GM15510 (cell line): ENCODE results near the gene ZBTB5.

Experiments used
- POLR2A ChIP-seq: IDR thresholded peaks from 3 replicates; pipeline ENCODE4 v1.6.1; 2011; ENCODE audit warnings: borderline replicate concordance; ENCODE audit not compliant: insufficient read length; ENCODE audit errors: extremely low read depth

ZBTB5 gene

DNA sequence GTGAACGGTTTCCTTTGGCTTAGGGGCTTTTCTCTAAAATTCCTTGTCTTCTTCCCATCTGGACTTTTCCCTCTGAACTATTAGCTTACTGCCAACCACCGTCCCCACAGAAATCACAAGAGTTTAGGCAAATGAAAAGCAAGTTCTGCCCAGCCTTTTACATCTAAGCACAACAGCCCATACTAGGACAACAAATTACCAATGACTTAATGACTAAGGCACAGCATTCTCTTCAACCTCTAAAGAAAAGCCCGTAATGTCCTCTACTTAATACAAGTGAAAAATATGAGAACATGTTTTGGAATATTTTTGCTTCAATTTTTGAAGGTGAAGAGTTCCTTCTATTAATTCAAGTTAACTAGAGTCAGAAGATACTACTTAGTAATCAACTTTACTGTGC, 1.2 kb downstream of the ZBTB5 start:
- TF ChIP-seq POLR2A: no peak

DNA sequence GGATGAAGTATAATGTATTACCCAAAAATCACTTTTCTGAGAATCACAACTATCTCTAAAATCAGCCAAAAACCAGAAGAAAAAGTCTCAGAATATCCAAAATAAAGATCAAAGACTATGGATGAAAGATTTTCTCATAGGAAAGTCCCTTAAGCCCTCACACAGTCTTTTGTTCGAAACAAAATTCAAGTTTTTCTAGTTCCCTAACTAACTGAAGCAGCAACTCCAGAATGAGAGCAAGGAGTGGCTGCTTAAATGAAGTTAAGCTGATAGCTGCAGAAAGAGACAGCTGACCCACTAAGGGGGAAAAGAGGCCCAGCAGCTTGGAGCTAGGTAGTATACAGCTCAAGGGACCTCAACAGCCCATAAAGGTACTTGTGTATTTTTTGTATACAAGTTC, 8.4 kb downstream of the ZBTB5 start:
- no peak for TF ChIP-seq POLR2A

DNA sequence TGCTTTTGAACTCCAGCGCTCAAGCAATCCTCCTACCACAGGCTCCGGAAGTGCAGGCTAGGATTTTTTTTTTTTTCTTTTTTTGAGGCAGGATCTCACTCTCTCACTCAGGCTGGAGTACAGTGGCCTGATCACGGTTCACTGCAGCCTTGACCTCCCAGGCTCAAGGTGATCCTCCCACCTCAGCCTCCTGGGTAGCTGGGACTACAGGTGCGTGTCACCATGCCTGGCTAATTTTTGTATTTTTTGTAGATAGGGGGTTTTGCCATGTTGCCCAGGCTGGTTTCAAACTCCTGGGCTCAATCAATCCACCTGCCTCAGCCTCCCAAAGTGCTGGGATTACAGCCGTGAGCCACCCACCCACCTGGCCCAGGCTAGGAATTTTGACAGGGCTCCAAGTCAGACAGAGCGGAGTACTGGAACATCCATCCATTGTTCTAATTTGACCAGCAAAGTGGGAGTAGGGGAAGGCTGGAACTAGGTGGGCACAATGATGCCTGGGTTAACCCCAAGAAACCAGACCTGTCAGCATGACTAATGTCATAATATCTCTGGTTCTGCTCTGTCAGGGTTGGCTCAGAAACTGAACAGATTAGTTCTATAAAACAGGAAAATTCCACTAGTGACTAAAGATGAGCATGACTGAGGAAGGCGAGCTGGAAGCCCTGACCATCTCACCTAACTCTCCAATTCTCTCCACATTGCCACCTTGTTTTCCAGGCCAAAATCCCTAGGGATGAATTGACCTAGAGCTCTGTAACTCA, 9.2 kb downstream of the ZBTB5 start:
- TF ChIP-seq POLR2A: no peak

GRCh38 chr9:37454238-37454637, 11.0 kb downstream of the ZBTB5 start:
- no peak for TF ChIP-seq POLR2A

DNA sequence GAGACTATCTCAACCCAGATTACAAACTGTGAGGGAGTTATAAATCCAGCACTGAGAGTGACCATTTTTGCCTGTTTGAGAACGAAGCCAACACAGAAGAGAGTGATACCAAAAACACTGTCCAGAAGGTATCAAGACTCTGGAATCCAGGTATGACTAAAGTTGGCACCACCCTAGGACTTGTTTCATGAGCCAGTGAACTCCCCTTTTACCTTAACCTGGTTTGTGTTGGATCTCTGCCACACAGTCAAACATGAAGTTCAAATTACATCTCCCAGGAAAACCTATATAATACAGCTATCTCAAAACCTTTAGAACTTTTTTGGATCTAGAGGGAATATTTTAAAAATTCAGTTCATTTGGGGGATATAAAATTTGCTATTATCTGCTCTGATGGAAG, 11.4 kb downstream of the ZBTB5 start:
- TF ChIP-seq POLR2A: no peak

- no peak for TF ChIP-seq POLR2A
These were observed 12.6 kb downstream of the ZBTB5 start for GRCh38 chr9:37452611-37453010.

- TF ChIP-seq POLR2A: no peak
These were observed 13.6 kb downstream of the ZBTB5 start for GRCh38 chr9:37451628-37452027.

GRCh38 chr9:37449862-37450632, 15.2 kb downstream of the ZBTB5 start:
- no peak for TF ChIP-seq POLR2A

- TF ChIP-seq POLR2A: no peak
These were observed 18.1 kb downstream of the ZBTB5 start for GRCh38 chr9:37447111-37447510.

- no peak for TF ChIP-seq POLR2A
These were observed 18.8 kb downstream of the ZBTB5 start for GRCh38 chr9:37446401-37446800.

DNA sequence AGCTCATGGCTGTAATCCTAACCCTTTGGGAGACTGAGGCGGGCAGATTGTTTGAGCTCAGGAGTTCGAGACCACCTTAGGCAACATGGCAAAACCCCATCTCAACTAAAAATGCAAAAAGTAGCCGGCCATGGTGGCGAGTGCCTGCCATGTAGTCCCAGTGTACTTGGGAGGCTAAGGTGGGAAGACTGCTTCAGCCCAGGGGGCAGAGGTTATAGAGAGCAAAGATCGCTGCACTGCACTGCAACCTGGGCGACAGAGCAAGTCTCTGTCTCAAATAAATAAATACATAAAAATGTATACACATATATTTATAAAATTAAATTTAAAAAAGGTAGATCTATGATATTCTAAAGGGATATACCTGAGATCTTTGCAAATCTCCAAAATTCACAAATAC, 19.4 kb downstream of the ZBTB5 start:
- TF ChIP-seq POLR2A: no peak

GRCh38 chr9:37444890-37445289, 20.4 kb downstream of the ZBTB5 start:
- no peak for TF ChIP-seq POLR2A

- no peak for TF ChIP-seq POLR2A
These were observed 21.7 kb downstream of the ZBTB5 start for GRCh38 chr9:37443566-37443965.

- TF ChIP-seq POLR2A: no peak
These were observed 22.7 kb downstream of the ZBTB5 start for GRCh38 chr9:37442556-37442955.

GRCh38 chr9:37441776-37442370, 23.4 kb downstream of the ZBTB5 start:
- no peak for TF ChIP-seq POLR2A
